CD8-positive, alpha-beta memory T cell (primary cell): ENCODE data around the gene SLC9C1. TPM values are rescaled to one million over a fixed set of nuclear protein-coding genes. Genes with fewer than 3 reads are reported as not detected.
A peak's percentile ranks its signal among the peaks of the same experiment; 100 is the strongest.

ENCODE experiments used
- CTCF ChIA-PET: fragments of 350-600 bp; sonication (Branson Sonifier 250); formaldehyde crosslinking; loops from one replicate; lab custom pipeline; 2021; ENCODE audit warnings: antibody characterized with exemption; lab: Charles Lee
- POLR2A ChIA-PET: fragments of 350-600 bp; sonication (Branson Sonifier 250); formaldehyde crosslinking; loops from one replicate; lab custom pipeline; 2021; ENCODE audit warnings: antibody characterized with exemption; lab: Charles Lee
- DNase-seq, 5 donors: peaks; one replicate each; pipeline versions ENCODE4 v3.0.0 to v3.0.0-alpha.2; 2020 to 2022; ENCODE audit warnings: mixed read lengths in 1 of 5
- H3K27ac ChIP-seq: one replicate; pipeline ENCODE4 v1.7.0; 2013; ENCODE audit warnings: low read depth, mild to moderate bottlenecking, low read length, moderate library complexity
- H3K27me3 ChIP-seq: 2 replicates; pipeline ENCODE4 v1.7.0; 2013; ENCODE audit warnings: low read length, mild to moderate bottlenecking; ENCODE audit not compliant: insufficient read depth, poor library complexity, severe bottlenecking
- H3K36me3 ChIP-seq: 2 replicates; pipeline ENCODE4 v1.7.0; 2013; ENCODE audit warnings: mild to moderate bottlenecking, low read length, moderate library complexity; ENCODE audit not compliant: insufficient read depth
- H3K4me1 ChIP-seq: 2 replicates; pipeline ENCODE4 v1.7.0; 2013; ENCODE audit warnings: mild to moderate bottlenecking, low read length, moderate library complexity; ENCODE audit not compliant: insufficient read depth
- H3K4me3 ChIP-seq: 2 replicates; pipeline ENCODE4 v1.7.0; 2013; ENCODE audit warnings: mild to moderate bottlenecking, low read length
- H3K9me3 ChIP-seq: 2 replicates; pipeline ENCODE4 v1.7.0; 2013; ENCODE audit warnings: mild to moderate bottlenecking, low read length
- H3K27ac Mint-ChIP-seq, 8 donors: one replicate each; pipeline ENCODE4 v1.8.0; 2020 to 2021; ENCODE audit warnings: mixed read lengths in 8 of 8, mild to moderate bottlenecking in 6 of 8, inconsistent platforms in 3 of 8, moderate library complexity in 3 of 8
- H3K27me3 Mint-ChIP-seq, 2 donors: one replicate each; pipeline ENCODE4 v1.8.0; 2020 to 2021; ENCODE audit warnings: mixed read lengths in 2 of 2, mild to moderate bottlenecking in 1 of 2, moderate library complexity in 1 of 2
- H3K36me3 Mint-ChIP-seq, 3 donors: one replicate each; pipeline ENCODE4 v1.8.0; 2020 to 2021; ENCODE audit warnings: mixed read lengths in 3 of 3, inconsistent platforms in 1 of 3, mild to moderate bottlenecking in 1 of 3
- H3K4me1 Mint-ChIP-seq, 3 donors: one replicate each; pipeline ENCODE4 v1.8.0; 2020 to 2021; ENCODE audit warnings: mixed read lengths in 3 of 3, inconsistent platforms in 1 of 3, mild to moderate bottlenecking in 1 of 3
- H3K4me3 Mint-ChIP-seq, 7 donors: one replicate each; pipeline ENCODE4 v1.8.0; 2020 to 2021; ENCODE audit warnings: mixed read lengths in 7 of 7, mild to moderate bottlenecking in 6 of 7, moderate library complexity in 4 of 7, inconsistent platforms in 2 of 7
- H3K9me3 Mint-ChIP-seq, 5 donors: one replicate each; pipeline ENCODE4 v1.8.0; 2020 to 2022; ENCODE audit warnings: mixed read lengths in 5 of 5, mild to moderate bottlenecking in 3 of 5, moderate library complexity in 2 of 5, inconsistent platforms in 1 of 5
- polyA plus RNA-seq: library from polyadenylated mRNA; unstranded; fragments of 300-500 nt; fragmentation: Illumina TruSeq; gene quantifications from one replicate; pipeline ENCODE4 v1.2.3, GENCODE V29; 2021
- total RNA-seq, 2 experiments: library from RNA; stranded (reverse); gene quantifications; one replicate each; pipeline ENCODE4 v1.2.3, GENCODE V29; 2021

Gene SLC9C1
- total and polyA plus RNA-seq, 3 experiments from 2014 or later = not detected

GRCh38 chr3:112111785-112112402 is 182.1 kb downstream of the SLC9C1 start:
- Mint-ChIP-seq H3K4me1 (peaks cover 0 to 6% (median 5%) of the 10 kb centered on the region in 3 donors), H3K36me3 (peaks cover 0 to 4% (median 0%) of the 10 kb centered on the region in 3 donors), H3K27ac (no peak overlapping the region), H3K9me3 (no peaks in the 10 kb centered on the region), H3K27me3 (peaks cover 0 to 5% of the 10 kb centered on the region in 2 donors), H3K4me3 (no peak overlapping the region)
- no peaks in the 10 kb centered on the region for H3K4me1 ChIP-seq
- H3K4me3 ChIP-seq = no peak overlapping the region
- H3K27me3 ChIP-seq = no peaks in the 10 kb centered on the region
- DNase-seq = peak; percentile 16 to 70 (median 48)
- ChIA-PET POLR2A (no interaction called here), CTCF (interaction anchor here (0.6 to 2.1 kb wide), 32 partner anchors 9 to 434 kb away, joined by 3 to 16 read pairs (median 4); partner anchors contain the start of genes BTLA, CD200 and GCSAM)
- no peaks in the 10 kb centered on the region for H3K36me3 ChIP-seq
- H3K9me3 ChIP-seq = no peaks in the 10 kb centered on the region
- H3K27ac ChIP-seq = no peak overlapping the region

GRCh38 chr3:112109322-112109721 is 184.7 kb downstream of the SLC9C1 start:
- ChIA-PET CTCF (interaction anchor here (2.1 kb wide), 1 partner anchor 179 kb away, joined by 5 read pairs; no protein-coding TSS in a partner anchor), POLR2A (no interaction called here)
- Histone ChIP-seq H3K4me3 (no peak overlapping the region), H3K4me1 (no peaks in the 10 kb centered on the region), H3K36me3 (no peaks in the 10 kb centered on the region), H3K9me3 (no peaks in the 10 kb centered on the region), H3K27ac (no peak overlapping the region), H3K27me3 (no peaks in the 10 kb centered on the region)
- H3K4me1 Mint-ChIP-seq = peaks cover 0 to 6% (median 5%) of the 10 kb centered on the region in 3 donors
- no peak overlapping the region for H3K4me3 Mint-ChIP-seq
- peaks cover 0 to 4% (median 0%) of the 10 kb centered on the region in 3 donors for H3K36me3 Mint-ChIP-seq
- H3K27me3 Mint-ChIP-seq = peaks cover 3 to 5% of the 10 kb centered on the region in 2 donors
- no peak for DNase-seq
- no peaks in the 10 kb centered on the region for H3K9me3 Mint-ChIP-seq
- H3K27ac Mint-ChIP-seq = no peak overlapping the region

- no peaks in the 10 kb centered on the region for H3K4me1 Mint-ChIP-seq
- no peak overlapping the region for H3K27ac ChIP-seq
- H3K27ac Mint-ChIP-seq = peak overlapping the region in 1 of 8 donors; percentile 27
- H3K9me3 ChIP-seq = no peaks in the 10 kb centered on the region
- peaks cover 2 to 6% of the 10 kb centered on the region in 2 donors for H3K27me3 Mint-ChIP-seq
- POLR2A ChIA-PET = no interaction called here
- H3K27me3 ChIP-seq = no peaks in the 10 kb centered on the region
- no peak for DNase-seq
- no peak overlapping the region for H3K4me3 Mint-ChIP-seq
- no peaks in the 10 kb centered on the region for H3K4me1 ChIP-seq
- CTCF ChIA-PET = no interaction called here
- H3K36me3 ChIP-seq = no peaks in the 10 kb centered on the region
- H3K36me3 Mint-ChIP-seq = peaks cover 0 to 4% (median 0%) of the 10 kb centered on the region in 3 donors
- H3K9me3 Mint-ChIP-seq = no peaks in the 10 kb centered on the region
- no peak overlapping the region for H3K4me3 ChIP-seq
Measured at GRCh38 chr3:112104774-112105173, 189.2 kb downstream of the SLC9C1 start.

GRCh38 chr3:112101916-112102315 is 192.1 kb downstream of the SLC9C1 start:
- Mint-ChIP-seq H3K36me3 (peaks cover 0 to 3% (median 0%) of the 10 kb centered on the region in 3 donors), H3K27me3 (peaks cover 2 to 16% of the 10 kb centered on the region in 2 donors), H3K4me1 (no peaks in the 10 kb centered on the region), H3K27ac (peak overlapping the region in 1 of 8 donors; percentile 2), H3K4me3 (no peak overlapping the region), H3K9me3 (no peaks in the 10 kb centered on the region)
- no peaks in the 10 kb centered on the region for H3K36me3 ChIP-seq
- ChIA-PET CTCF (interaction anchor here (2.0 kb wide), 1 partner anchor 10 kb away, joined by 7 read pairs; no protein-coding TSS in a partner anchor), POLR2A (no interaction called here)
- no peaks in the 10 kb centered on the region for H3K9me3 ChIP-seq
- H3K4me1 ChIP-seq = no peaks in the 10 kb centered on the region
- no peak overlapping the region for H3K27ac ChIP-seq
- H3K27me3 ChIP-seq = no peaks in the 10 kb centered on the region
- no peak for DNase-seq
- no peak overlapping the region for H3K4me3 ChIP-seq

GRCh38 chr3:112097378-112097777 is 196.6 kb downstream of the SLC9C1 start:
- no peak overlapping the region for H3K4me3 Mint-ChIP-seq
- no peaks in the 10 kb centered on the region for H3K9me3 ChIP-seq
- ChIA-PET CTCF (no interaction called here), POLR2A (no interaction called here)
- no peak for DNase-seq
- H3K4me3 ChIP-seq = no peak overlapping the region
- H3K27ac ChIP-seq = no peak overlapping the region
- H3K27me3 ChIP-seq = no peaks in the 10 kb centered on the region
- peaks cover 1 to 12% (median 7%) of the 10 kb centered on the region in 3 donors for H3K4me1 Mint-ChIP-seq
- H3K36me3 ChIP-seq = no peaks in the 10 kb centered on the region
- H3K36me3 Mint-ChIP-seq = peaks cover 0 to 6% (median 0%) of the 10 kb centered on the region in 3 donors
- H3K4me1 ChIP-seq = peaks cover 3% of the 10 kb centered on the region
- H3K27me3 Mint-ChIP-seq = peaks cover 6 to 22% of the 10 kb centered on the region in 2 donors
- no peaks in the 10 kb centered on the region for H3K9me3 Mint-ChIP-seq
- H3K27ac Mint-ChIP-seq = no peak overlapping the region

- Mint-ChIP-seq H3K4me3 (no peak overlapping the region), H3K9me3 (no peaks in the 10 kb centered on the region), H3K36me3 (peaks cover 0 to 6% (median 0%) of the 10 kb centered on the region in 3 donors), H3K27ac (no peak overlapping the region), H3K4me1 (peaks cover 1 to 13% (median 8%) of the 10 kb centered on the region in 3 donors), H3K27me3 (peaks cover 8 to 19% of the 10 kb centered on the region in 2 donors)
- Histone ChIP-seq H3K27ac (no peak overlapping the region), H3K4me3 (no peak overlapping the region), H3K27me3 (no peaks in the 10 kb centered on the region), H3K4me1 (peaks cover 3% of the 10 kb centered on the region), H3K9me3 (no peaks in the 10 kb centered on the region), H3K36me3 (no peaks in the 10 kb centered on the region)
- no peak for DNase-seq
- POLR2A ChIA-PET = no interaction called here
- CTCF ChIA-PET = no interaction called here
Measured at GRCh38 chr3:112096176-112096575, 197.8 kb downstream of the SLC9C1 start.

GRCh38 chr3:112095731-112096130 is 198.3 kb downstream of the SLC9C1 start:
- Mint-ChIP-seq H3K9me3 (no peaks in the 10 kb centered on the region), H3K4me1 (peaks cover 1 to 17% (median 10%) of the 10 kb centered on the region in 3 donors), H3K27me3 (peaks cover 11 to 19% of the 10 kb centered on the region in 2 donors), H3K36me3 (peaks cover 0 to 6% (median 0%) of the 10 kb centered on the region in 3 donors), H3K4me3 (no peak overlapping the region), H3K27ac (no peak overlapping the region)
- no peaks in the 10 kb centered on the region for H3K36me3 ChIP-seq
- ChIA-PET CTCF (no interaction called here), POLR2A (no interaction called here)
- no peaks in the 10 kb centered on the region for H3K9me3 ChIP-seq
- H3K4me3 ChIP-seq = no peak overlapping the region
- H3K27me3 ChIP-seq = no peaks in the 10 kb centered on the region
- H3K27ac ChIP-seq = no peak overlapping the region
- no peak for DNase-seq
- peaks cover 5% of the 10 kb centered on the region for H3K4me1 ChIP-seq

GRCh38 chr3:112093180-112093522 is 200.9 kb downstream of the SLC9C1 start:
- DNase-seq = no peak
- Histone ChIP-seq H3K27ac (no peak overlapping the region), H3K9me3 (no peaks in the 10 kb centered on the region), H3K4me3 (no peak overlapping the region), H3K27me3 (no peaks in the 10 kb centered on the region), H3K4me1 (peaks cover 8% of the 10 kb centered on the region), H3K36me3 (no peaks in the 10 kb centered on the region)
- Mint-ChIP-seq H3K9me3 (no peaks in the 10 kb centered on the region), H3K27me3 (peaks cover 20 to 30% of the 10 kb centered on the region in 2 donors), H3K36me3 (peaks cover 0 to 4% (median 0%) of the 10 kb centered on the region in 3 donors), H3K27ac (peak overlapping the region in 1 of 8 donors; percentile 37), H3K4me1 (peaks cover 1 to 17% (median 14%) of the 10 kb centered on the region in 3 donors), H3K4me3 (no peak overlapping the region)
- ChIA-PET CTCF (interaction anchor here (2.7 kb wide), 1 partner anchor 18 kb away, joined by 9 read pairs; no protein-coding TSS in a partner anchor), POLR2A (no interaction called here)
